Neural progenitor cell (in vitro differentiated cells): ENCODE results near the gene NDUFB2. TPM values are rescaled to one million over a fixed set of nuclear protein-coding genes. Genes with fewer than 3 reads are reported as not detected.

Experiments used
- DNase-seq: peaks from one replicate; pipeline ENCODE4 v3.0.0-alpha.2; 2016; ENCODE audit warnings: low spot score
- H2AFZ ChIP-seq: fragments of 200-600 bp; sonication (generic); replicated peaks from 2 replicates; pipeline ENCODE4 v1.6.1; 2016; ENCODE audit warnings: antibody characterized with exemption
- H3F3A ChIP-seq: fragments of 200-600 bp; sonication (generic); 2 replicates; pipeline ENCODE4 v1.6.1; 2016; ENCODE audit warnings: antibody characterized with exemption, low read depth
- H3K27ac ChIP-seq: fragments of 200-600 bp; sonication (generic); 2 replicates; pipeline ENCODE4 v1.5.1; 2016; ENCODE audit warnings: mild to moderate bottlenecking
- H3K27me3 ChIP-seq: fragments of 200-600 bp; sonication (generic); 2 replicates; pipeline ENCODE4 v1.6.1; 2016; ENCODE audit warnings: mild to moderate bottlenecking, moderate library complexity
- H3K36me3 ChIP-seq: fragments of 200-600 bp; sonication (generic); 2 replicates; pipeline ENCODE4 v1.5.1; 2016
- H3K4me1 ChIP-seq: fragments of 200-600 bp; sonication (generic); 2 replicates; pipeline ENCODE4 v1.6.1; 2016; ENCODE audit warnings: mixed run types
- H3K4me2 ChIP-seq: fragments of 200-600 bp; sonication (generic); 2 replicates; pipeline ENCODE4 v1.6.1; 2016
- H3K4me3 ChIP-seq: fragments of 200-600 bp; sonication (generic); 2 replicates; pipeline ENCODE4 v1.5.1; 2016
- H3K79me2 ChIP-seq: fragments of 200-600 bp; sonication (generic); 2 replicates; pipeline ENCODE4 v1.6.1; 2016; ENCODE audit warnings: low read depth
- H3K9ac ChIP-seq: fragments of 200-600 bp; sonication (generic); 2 replicates; pipeline ENCODE4 v1.6.1; 2016
- H3K9me3 ChIP-seq: fragments of 200-600 bp; sonication (generic); 2 replicates; pipeline ENCODE4 v1.5.1; 2016; ENCODE audit warnings: low read depth
- H4K20me1 ChIP-seq: fragments of 200-600 bp; sonication (generic); 2 replicates; pipeline ENCODE4 v1.6.1; 2016; ENCODE audit warnings: low read depth
- H3K27ac Mint-ChIP-seq: 3 replicates; pipeline ENCODE4 v1.8.0; 2021; ENCODE audit warnings: mixed read lengths
- H3K27me3 Mint-ChIP-seq: 2 replicates; pipeline ENCODE4 v1.8.0; 2022; ENCODE audit warnings: low read depth, mild to moderate bottlenecking, inconsistent platforms, moderate library complexity, mixed read lengths; ENCODE audit not compliant: insufficient read depth
- H3K36me3 Mint-ChIP-seq: 3 replicates; pipeline ENCODE4 v1.8.0; 2021; ENCODE audit warnings: mixed read lengths
- H3K4me1 Mint-ChIP-seq: 3 replicates; pipeline ENCODE4 v1.8.0; 2021; ENCODE audit warnings: mixed read lengths
- H3K4me3 Mint-ChIP-seq: 3 replicates; pipeline ENCODE4 v1.8.0; 2021; ENCODE audit warnings: mild to moderate bottlenecking, moderate library complexity, mixed read lengths
- H3K9me3 Mint-ChIP-seq: 3 replicates; pipeline ENCODE4 v1.8.0; 2020; ENCODE audit warnings: mixed read lengths
- EZH2 ChIP-seq: fragments of 200-600 bp; sonication (generic); IDR thresholded peaks from 2 replicates; pipeline ENCODE4 v1.6.1; 2017; ENCODE audit warnings: antibody characterized with exemption, mild to moderate bottlenecking, moderate library complexity
- EZH2phosphoT487 ChIP-seq: fragments of 200-600 bp; sonication (generic); IDR thresholded peaks from 2 replicates; pipeline ENCODE4 v1.6.1; 2017; ENCODE audit warnings: antibody characterized with exemption
- total RNA-seq: library from RNA; depleted of rRNA; stranded (reverse); fragments of >200 nt; gene quantifications from 2 replicates; pipeline ENCODE4 v1.2.3, GENCODE V29; 2015; ENCODE audit warnings: low replicate concordance
- TF ChIP-seq, protein P1 (sequence below): fragments of 200-600 bp; sonication (generic); IDR thresholded peaks from 2 replicates; pipeline ENCODE4 v1.5.1; 2017; ENCODE audit warnings: antibody characterized with exemption, mild to moderate bottlenecking

The NDUFB2 gene
- total RNA-seq, 1 donor from 2014 or later = 241 TPM

DNA sequence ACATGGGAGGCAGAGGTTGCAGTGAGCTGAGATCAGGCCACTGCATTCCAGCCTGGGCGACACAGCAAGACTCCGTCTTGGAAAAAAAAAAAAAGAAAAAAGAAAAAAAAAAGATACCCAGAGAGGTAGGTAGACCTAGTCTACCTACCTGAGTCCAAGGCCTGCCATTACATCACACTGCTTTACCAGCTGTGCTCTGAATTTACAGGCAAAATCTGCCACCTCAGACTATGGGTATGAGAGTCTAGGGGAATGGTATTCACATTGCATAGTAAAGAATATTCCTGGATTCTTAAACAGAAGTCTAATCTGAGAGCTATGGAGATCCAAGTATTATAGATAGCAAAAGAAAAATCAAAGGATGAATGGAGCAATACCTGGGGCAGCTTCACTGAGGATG is 50.2 kb downstream of the NDUFB2 start:
- no peak overlapping the region for H2AFZ ChIP-seq
- Mint-ChIP-seq H3K4me1 (no peaks in the 10 kb centered on the region), H3K36me3 (peaks cover 18% of the 10 kb centered on the region), H3K9me3 (no peaks in the 10 kb centered on the region), H3K4me3 (no peak overlapping the region), H3K27me3 (peaks cover 2% of the 10 kb centered on the region), H3K27ac (no peak overlapping the region)
- H3K4me1 ChIP-seq = peaks cover 2% of the 10 kb centered on the region
- no peak overlapping the region for H3K4me2 ChIP-seq
- no peaks in the 10 kb centered on the region for H3K27me3 ChIP-seq
- no peak overlapping the region for H3K4me3 ChIP-seq
- no peaks in the 10 kb centered on the region for H3F3A ChIP-seq
- no peaks in the 10 kb centered on the region for H4K20me1 ChIP-seq
- H3K79me2 ChIP-seq = no peaks in the 10 kb centered on the region
- TF ChIP-seq EZH2phosphoT487 (no peak), EZH2 (no peak)
- TF ChIP-seq, protein P1, sequence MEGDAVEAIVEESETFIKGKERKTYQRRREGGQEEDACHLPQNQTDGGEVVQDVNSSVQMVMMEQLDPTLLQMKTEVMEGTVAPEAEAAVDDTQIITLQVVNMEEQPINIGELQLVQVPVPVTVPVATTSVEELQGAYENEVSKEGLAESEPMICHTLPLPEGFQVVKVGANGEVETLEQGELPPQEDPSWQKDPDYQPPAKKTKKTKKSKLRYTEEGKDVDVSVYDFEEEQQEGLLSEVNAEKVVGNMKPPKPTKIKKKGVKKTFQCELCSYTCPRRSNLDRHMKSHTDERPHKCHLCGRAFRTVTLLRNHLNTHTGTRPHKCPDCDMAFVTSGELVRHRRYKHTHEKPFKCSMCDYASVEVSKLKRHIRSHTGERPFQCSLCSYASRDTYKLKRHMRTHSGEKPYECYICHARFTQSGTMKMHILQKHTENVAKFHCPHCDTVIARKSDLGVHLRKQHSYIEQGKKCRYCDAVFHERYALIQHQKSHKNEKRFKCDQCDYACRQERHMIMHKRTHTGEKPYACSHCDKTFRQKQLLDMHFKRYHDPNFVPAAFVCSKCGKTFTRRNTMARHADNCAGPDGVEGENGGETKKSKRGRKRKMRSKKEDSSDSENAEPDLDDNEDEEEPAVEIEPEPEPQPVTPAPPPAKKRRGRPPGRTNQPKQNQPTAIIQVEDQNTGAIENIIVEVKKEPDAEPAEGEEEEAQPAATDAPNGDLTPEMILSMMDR = no peak
- no peaks in the 10 kb centered on the region for H3K36me3 ChIP-seq
- H3K27ac ChIP-seq = no peak overlapping the region
- no peaks in the 10 kb centered on the region for H3K9me3 ChIP-seq
- H3K9ac ChIP-seq = no peak overlapping the region
- no peak for DNase-seq

DNA sequence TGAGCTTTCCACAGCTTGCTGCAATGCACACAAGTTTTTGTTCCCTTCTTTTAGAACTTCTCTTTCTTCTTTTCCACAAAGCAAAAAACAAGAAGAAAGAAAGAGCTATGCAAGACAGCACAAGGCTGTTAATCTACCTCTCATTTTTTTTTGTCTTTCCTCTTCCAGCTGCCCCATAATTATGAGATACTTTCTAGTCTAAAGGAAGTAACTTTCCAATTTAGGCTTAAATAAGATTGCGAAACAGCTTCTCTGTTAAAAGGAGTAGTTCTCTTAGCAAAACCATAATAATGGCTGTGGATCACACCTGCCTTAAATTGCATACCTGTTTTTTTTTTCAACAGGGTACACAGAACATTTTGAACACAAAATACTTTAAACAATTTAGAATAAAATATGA is 56.0 kb downstream of the NDUFB2 start:
- H3K9me3 ChIP-seq = no peaks in the 10 kb centered on the region
- TF ChIP-seq EZH2 (no peak), EZH2phosphoT487 (no peak)
- TF ChIP-seq, protein P1 = no peak
- peak overlapping the region; percentile 16 for H3K27ac ChIP-seq
- Mint-ChIP-seq H3K9me3 (no peaks in the 10 kb centered on the region), H3K4me3 (no peak overlapping the region), H3K4me1 (peaks cover 7% of the 10 kb centered on the region), H3K27ac (no peak overlapping the region), H3K27me3 (no peaks in the 10 kb centered on the region), H3K36me3 (peaks cover 19% of the 10 kb centered on the region)
- DNase-seq = no peak
- no peaks in the 10 kb centered on the region for H3F3A ChIP-seq
- H4K20me1 ChIP-seq = no peaks in the 10 kb centered on the region
- no peak overlapping the region for H2AFZ ChIP-seq
- H3K79me2 ChIP-seq = no peaks in the 10 kb centered on the region
- no peak overlapping the region for H3K4me2 ChIP-seq
- no peaks in the 10 kb centered on the region for H3K27me3 ChIP-seq
- H3K4me3 ChIP-seq = no peak overlapping the region
- H3K36me3 ChIP-seq = no peaks in the 10 kb centered on the region
- H3K9ac ChIP-seq = no peak overlapping the region
- H3K4me1 ChIP-seq = peaks cover 9% of the 10 kb centered on the region

DNA sequence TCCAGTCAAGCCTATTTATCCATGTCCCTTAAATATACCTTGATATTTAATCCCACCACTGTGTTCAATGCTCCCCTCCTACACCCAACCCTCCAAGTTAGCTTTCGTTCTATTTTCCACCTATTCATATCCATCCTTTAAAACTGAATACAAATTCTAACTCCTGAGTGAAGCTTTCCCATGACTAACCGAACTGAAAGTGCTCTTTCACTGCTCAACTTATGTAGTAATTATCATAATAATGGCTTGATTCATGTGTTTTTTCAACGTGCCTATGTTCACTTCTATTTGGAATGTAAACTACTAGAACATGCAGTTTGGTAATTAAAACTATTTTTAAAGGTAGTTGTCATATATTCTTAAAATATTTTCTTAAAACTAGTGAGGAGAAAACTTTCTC is 58.0 kb downstream of the NDUFB2 start:
- no peak overlapping the region for H3K4me3 Mint-ChIP-seq
- Histone ChIP-seq H2AFZ (no peak overlapping the region), H3K79me2 (no peaks in the 10 kb centered on the region)

More for the DNA sequence above, 58.0 kb downstream of the NDUFB2 start:
- Histone ChIP-seq H3K9me3 (no peaks in the 10 kb centered on the region), H3K4me1 (peaks cover 9% of the 10 kb centered on the region), H3K27me3 (no peaks in the 10 kb centered on the region), H3K27ac (no peak overlapping the region), H4K20me1 (no peaks in the 10 kb centered on the region), H3K9ac (no peak overlapping the region), H3K4me2 (no peak overlapping the region), H3K4me3 (no peak overlapping the region), H3K36me3 (no peaks in the 10 kb centered on the region), H3F3A (no peaks in the 10 kb centered on the region)
- Mint-ChIP-seq H3K27ac (peak overlapping the region; percentile 16), H3K4me1 (peaks cover 7% of the 10 kb centered on the region), H3K9me3 (peaks cover 7% of the 10 kb centered on the region), H3K27me3 (no peaks in the 10 kb centered on the region), H3K36me3 (peaks cover 24% of the 10 kb centered on the region)
- no peak for DNase-seq
- TF ChIP-seq, protein P1 = no peak
- TF ChIP-seq EZH2 (no peak), EZH2phosphoT487 (no peak)

Other genes with a start within 250 kb of the NDUFB2 start
- 89.4 and 121 TPM in 2 replicates for gene MKRN1, start 217.2 kb upstream of the NDUFB2 start, total RNA-seq
- 23.7 and 27.0 TPM in 2 replicates for gene DENND2A, start 55.9 kb upstream of the NDUFB2 start, total RNA-seq
- gene ADCK2, start 23.8 kb upstream of the NDUFB2 start, total RNA-seq = 7.8 and 12.3 TPM in 2 replicates
- 32.4 and 48.0 TPM in 2 replicates for gene BRAF, start 228.2 kb downstream of the NDUFB2 start, total RNA-seq